BLaER1 (cell line): ENCODE measurements around the gene ADAMTS2.

ENCODE experiments used
- H3K27ac ChIP-seq: shearing (Covaris generic); formaldehyde crosslinking; 2 replicates; pipeline ENCODE4 v1.8.1; 2022
- H3K27me3 ChIP-seq: shearing (Covaris generic); formaldehyde crosslinking; 2 replicates; pipeline ENCODE4 v1.8.1; 2022
- H3K36me3 ChIP-seq: shearing (Covaris generic); formaldehyde crosslinking; 2 replicates; pipeline ENCODE4 v1.8.1; 2022
- H3K4me1 ChIP-seq: shearing (Covaris generic); formaldehyde crosslinking; 2 replicates; pipeline ENCODE4 v1.8.1; 2022
- H3K4me2 ChIP-seq: shearing (Covaris generic); formaldehyde crosslinking; 2 replicates; pipeline ENCODE4 v1.8.1; 2022
- H3K4me3 ChIP-seq: shearing (Covaris generic); formaldehyde crosslinking; 2 replicates; pipeline ENCODE4 v1.8.1; 2022
- H3K9ac ChIP-seq: shearing (Covaris generic); formaldehyde crosslinking; 2 replicates; pipeline ENCODE4 v1.8.1; 2022
- H3K9me3 ChIP-seq: shearing (Covaris generic); formaldehyde crosslinking; 2 replicates; pipeline ENCODE4 v1.8.1; 2022
- H4K20me1 ChIP-seq: shearing (Covaris generic); formaldehyde crosslinking; 2 replicates; pipeline ENCODE4 v1.8.1; 2022
- Cebpa-rat ChIP-seq: shearing (Covaris generic); IDR thresholded peaks from 2 replicates; pipeline ENCODE4 v1.8.1; 2022

ADAMTS2 gene

DNA sequence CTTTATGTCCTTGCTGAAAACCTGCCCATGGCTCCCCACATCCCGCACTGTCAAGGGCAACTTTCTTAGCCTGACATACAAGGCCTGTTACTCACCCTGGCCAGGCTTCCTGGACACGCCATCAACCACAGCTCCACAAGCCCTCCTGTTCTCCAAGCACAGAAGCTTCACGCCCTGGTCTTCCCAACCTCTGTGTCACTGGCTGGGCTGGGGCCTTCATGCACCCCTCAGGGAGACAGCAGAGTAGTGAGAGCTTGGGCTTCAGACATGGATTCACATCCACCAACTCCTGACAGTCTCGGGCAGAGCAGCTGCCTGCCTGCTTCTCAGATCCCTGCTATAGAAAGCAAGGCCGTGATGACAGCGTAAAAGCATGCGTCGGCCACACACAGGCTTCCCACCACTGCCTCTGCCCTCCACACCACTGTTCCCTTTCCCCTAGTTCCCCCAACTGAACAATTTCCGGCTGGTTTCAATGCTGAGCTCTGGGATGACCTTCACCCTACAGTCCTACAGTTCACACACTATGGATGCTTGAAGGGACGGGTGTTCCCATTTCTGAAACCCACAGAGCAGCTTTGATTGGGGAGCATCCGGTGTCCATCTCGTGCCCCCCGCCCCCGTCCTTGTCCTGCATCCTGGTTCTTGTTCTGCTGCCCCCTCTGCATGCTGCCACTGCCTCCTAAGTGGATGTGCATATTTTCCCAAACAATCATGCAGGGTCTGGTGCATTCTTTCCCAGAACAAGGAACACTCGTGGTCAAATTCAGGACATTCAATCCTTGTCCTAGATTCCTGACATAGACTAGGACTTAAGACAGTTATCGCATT is 33.4 kb upstream of the ADAMTS2 start:
- H3K9ac ChIP-seq = no peak overlapping the region
- TF ChIP-seq Cebpa-rat = no peak
- H3K36me3 ChIP-seq = no peaks in the 10 kb centered on the region
- no peaks in the 10 kb centered on the region for H3K9me3 ChIP-seq
- no peaks in the 10 kb centered on the region for H4K20me1 ChIP-seq
- H3K4me2 ChIP-seq = no peak overlapping the region
- H3K4me3 ChIP-seq = no peak overlapping the region
- no peaks in the 10 kb centered on the region for H3K27me3 ChIP-seq
- H3K4me1 ChIP-seq = peaks cover 7% of the 10 kb centered on the region; the same call in 1 of the 2 replicates
- no peak overlapping the region for H3K27ac ChIP-seq

DNA sequence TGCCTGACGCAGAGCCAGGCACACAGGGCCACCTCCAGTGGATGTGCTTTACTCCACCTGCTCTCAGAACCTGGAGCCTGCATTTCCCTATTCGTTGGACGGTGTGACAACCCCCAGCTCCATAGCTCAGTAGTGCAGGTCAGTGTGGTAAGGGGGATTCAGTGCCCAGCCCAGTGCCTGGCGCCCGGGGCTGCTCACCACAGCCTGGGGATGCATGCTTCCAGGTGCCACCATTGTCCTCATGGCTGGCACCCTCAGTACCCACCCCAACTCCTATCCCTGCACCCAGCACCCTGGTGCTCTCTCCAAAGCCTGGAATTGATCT is 32.8 kb upstream of the ADAMTS2 start:
- Histone ChIP-seq H3K27me3 (no peaks in the 10 kb centered on the region), H4K20me1 (no peaks in the 10 kb centered on the region), H3K9ac (no peak overlapping the region), H3K4me1 (peaks cover 7% of the 10 kb centered on the region; the same call in 1 of the 2 replicates), H3K4me2 (no peak overlapping the region), H3K4me3 (no peak overlapping the region), H3K9me3 (no peaks in the 10 kb centered on the region), H3K36me3 (no peaks in the 10 kb centered on the region), H3K27ac (no peak overlapping the region)
- no peak for TF ChIP-seq Cebpa-rat

DNA sequence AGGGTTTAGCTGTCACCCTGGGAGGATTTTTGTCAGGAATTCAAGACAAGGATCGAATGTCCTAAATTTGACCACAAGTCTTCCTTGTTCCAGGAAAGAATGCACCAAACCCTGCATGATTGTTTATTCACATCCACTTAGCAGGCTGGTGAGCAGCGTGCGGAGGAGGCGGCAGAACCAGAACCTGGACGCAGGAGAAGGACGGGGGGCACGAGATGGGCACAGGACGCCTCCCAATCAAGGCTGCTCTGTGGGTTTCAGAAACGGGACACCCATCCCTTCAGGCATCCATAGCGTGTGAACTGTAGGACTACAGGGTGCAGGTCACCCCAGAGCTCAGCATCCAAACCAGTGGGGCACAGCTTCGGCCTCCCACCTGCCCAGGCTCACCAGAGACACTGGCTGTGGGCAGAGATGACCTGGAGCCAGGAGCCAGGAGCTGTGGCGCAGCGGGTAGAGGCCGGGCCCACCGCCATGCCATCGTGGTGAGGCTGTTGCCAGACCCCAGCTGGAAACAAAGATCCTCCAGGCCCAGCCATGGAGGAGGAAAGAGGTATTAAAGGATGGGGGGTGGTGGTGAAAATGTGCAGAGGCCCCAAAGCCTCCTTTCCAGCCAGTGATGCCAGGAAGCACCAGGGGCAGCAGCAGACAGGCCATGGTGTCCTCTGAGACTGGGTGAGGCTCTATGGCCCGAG is 32.3 kb upstream of the ADAMTS2 start:
- Histone ChIP-seq H3K27ac (no peak overlapping the region), H3K4me2 (no peak overlapping the region), H3K9me3 (no peaks in the 10 kb centered on the region), H3K9ac (no peak overlapping the region), H3K36me3 (no peaks in the 10 kb centered on the region), H3K4me1 (peaks cover 7% of the 10 kb centered on the region; the same call in 1 of the 2 replicates), H3K27me3 (no peaks in the 10 kb centered on the region), H3K4me3 (no peak overlapping the region), H4K20me1 (no peaks in the 10 kb centered on the region)
- no peak for TF ChIP-seq Cebpa-rat

DNA sequence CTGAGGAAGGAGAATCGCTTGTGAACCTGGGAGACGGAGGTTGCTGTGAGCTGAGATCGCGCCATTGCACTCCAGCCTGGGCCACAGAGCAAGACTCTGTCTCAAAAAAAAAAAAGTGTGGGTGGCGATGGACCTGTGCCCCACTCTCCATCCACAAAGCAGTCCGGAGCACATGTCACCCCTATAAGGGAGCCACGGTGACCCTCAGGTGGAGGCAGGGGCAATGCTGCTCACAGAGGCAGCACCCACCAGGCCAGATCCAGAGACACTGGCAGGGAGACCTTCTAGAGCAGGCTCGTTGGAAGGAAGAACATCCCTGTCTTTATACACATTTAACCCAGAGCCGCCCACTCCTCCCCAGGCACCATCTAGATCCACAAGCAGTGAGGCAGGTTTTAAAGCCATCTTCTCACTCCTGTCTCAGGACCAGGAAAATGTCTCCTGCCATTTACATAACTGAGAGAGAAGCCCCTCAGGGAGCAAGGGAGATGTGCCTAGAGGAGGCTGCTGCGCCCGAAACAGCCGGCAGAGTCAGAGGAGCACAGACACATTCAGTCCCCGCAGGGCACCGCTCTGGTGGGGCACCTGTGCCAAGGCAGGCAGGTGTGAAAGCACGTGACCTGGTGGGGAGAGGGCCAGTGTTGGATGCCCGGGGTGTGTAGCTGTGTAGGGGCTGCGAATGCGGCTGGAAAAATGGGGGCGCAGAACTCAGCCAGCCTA is 31.6 kb upstream of the ADAMTS2 start:
- peaks cover 7% of the 10 kb centered on the region; the same call in 1 of the 2 replicates for H3K4me1 ChIP-seq
- no peak overlapping the region for H3K27ac ChIP-seq
- H3K9me3 ChIP-seq = no peaks in the 10 kb centered on the region
- H3K36me3 ChIP-seq = no peaks in the 10 kb centered on the region
- no peaks in the 10 kb centered on the region for H4K20me1 ChIP-seq
- no peak overlapping the region for H3K4me3 ChIP-seq
- no peaks in the 10 kb centered on the region for H3K27me3 ChIP-seq
- H3K9ac ChIP-seq = no peak overlapping the region
- no peak overlapping the region for H3K4me2 ChIP-seq
- TF ChIP-seq Cebpa-rat = no peak

DNA sequence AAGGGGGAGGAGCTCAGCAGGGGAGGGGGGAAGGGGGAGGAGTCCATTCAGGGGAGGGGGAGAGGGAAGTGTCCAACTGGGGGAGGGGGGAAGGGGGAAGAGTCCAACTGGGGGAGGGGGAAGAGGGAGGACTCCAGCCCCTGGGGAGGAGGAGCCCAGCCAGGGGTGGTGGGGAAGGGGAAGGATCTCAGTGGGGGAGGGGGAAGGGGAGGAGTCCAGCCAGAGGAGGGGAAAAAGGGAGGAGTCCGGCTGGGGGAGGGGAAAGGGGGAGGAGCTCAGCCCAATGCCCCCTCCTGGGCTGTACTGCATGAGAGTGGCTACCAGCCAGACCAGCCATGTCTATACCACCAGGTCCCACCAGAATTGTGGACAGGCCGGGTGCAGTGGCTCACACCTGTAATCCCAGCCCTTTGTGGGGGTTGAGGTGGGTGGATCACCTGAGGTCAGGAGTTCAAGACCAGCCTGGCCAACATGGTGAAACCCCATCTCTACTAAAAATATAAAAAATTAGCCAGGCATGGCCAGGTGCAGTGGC is 30.6 kb upstream of the ADAMTS2 start:
- no peak for TF ChIP-seq Cebpa-rat

DNA sequence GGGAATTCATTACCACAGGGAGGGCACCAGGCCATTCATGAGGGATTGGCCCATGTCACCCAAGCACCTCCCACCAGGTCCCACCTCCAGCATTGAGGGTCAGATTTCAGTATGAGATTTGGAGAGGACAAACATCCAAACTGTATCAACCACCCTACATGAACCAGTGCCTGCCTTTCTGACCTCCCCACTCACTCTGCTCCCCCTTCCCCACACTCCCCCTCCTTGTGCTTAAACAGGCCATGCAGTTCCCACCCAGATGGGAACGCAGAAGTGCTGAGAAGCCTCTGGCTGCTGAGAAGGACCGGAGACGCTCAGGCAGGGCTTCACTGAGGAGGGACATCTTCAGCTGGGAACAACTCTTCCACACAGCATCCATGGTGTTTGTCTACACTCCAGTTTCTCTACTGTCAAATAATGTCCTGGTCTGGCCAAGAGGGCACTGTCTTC is 30.0 kb upstream of the ADAMTS2 start:
- Histone ChIP-seq H3K27me3 (no peaks in the 10 kb centered on the region), H3K27ac (no peak overlapping the region), H3K4me2 (no peak overlapping the region), H3K4me3 (no peak overlapping the region), H3K9me3 (no peaks in the 10 kb centered on the region), H4K20me1 (no peaks in the 10 kb centered on the region), H3K9ac (no peak overlapping the region), H3K4me1 (peaks cover 7% of the 10 kb centered on the region; the same call in 1 of the 2 replicates), H3K36me3 (no peaks in the 10 kb centered on the region)
- no peak for TF ChIP-seq Cebpa-rat

More for the DNA sequence above, 30.6 kb upstream of the ADAMTS2 start:
- no peaks in the 10 kb centered on the region for H4K20me1 ChIP-seq
- H3K4me3 ChIP-seq = no peak overlapping the region
- no peak overlapping the region for H3K9ac ChIP-seq
- H3K4me1 ChIP-seq = peaks cover 7% of the 10 kb centered on the region; the same call in 1 of the 2 replicates
- H3K36me3 ChIP-seq = no peaks in the 10 kb centered on the region
- H3K27ac ChIP-seq = no peak overlapping the region
- no peaks in the 10 kb centered on the region for H3K9me3 ChIP-seq
- no peak overlapping the region for H3K4me2 ChIP-seq
- H3K27me3 ChIP-seq = no peaks in the 10 kb centered on the region

DNA sequence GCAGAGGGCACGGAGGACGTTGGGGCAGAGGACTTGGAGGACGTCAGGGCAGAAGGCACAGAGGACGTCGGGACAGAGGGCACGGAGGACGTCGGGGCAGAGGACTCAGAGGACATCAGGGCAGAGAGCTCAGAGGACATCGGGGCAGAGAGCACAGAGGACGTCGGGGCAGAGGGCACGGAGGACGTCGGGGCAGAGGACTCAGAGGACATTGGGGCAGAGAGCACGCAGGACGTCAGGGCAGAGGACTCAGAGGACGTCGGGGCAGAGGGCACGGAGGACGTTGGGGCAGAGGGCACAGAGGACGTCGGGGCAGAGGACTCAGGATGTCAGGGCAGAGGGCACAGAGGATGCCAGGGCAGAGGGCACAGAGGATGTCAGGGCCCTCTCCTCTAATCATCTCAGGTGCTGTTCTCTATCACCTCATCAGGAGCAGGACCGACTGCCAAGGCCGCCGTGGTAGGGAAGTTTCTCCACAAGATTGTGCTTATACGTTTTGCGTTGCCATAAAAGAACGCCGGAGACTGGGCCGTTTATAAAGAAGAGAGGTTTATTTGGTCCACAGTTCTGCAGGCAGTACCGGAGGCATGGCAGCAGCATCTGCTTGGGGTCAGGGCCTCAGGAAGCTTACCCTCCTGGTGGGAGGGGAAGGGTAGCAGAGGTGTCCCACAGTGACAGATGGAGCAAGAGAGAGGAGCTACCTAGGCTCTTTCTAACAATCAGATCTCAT is 29.4 kb upstream of the ADAMTS2 start:
- H3K27ac ChIP-seq = no peak overlapping the region
- no peak overlapping the region for H3K4me2 ChIP-seq
- no peaks in the 10 kb centered on the region for H3K9me3 ChIP-seq
- no peaks in the 10 kb centered on the region for H3K36me3 ChIP-seq
- H3K4me3 ChIP-seq = no peak overlapping the region
- no peaks in the 10 kb centered on the region for H4K20me1 ChIP-seq
- H3K9ac ChIP-seq = no peak overlapping the region
- no peak for TF ChIP-seq Cebpa-rat
- no peaks in the 10 kb centered on the region for H3K27me3 ChIP-seq
- H3K4me1 ChIP-seq = peaks cover 7% of the 10 kb centered on the region; the same call in 1 of the 2 replicates

DNA sequence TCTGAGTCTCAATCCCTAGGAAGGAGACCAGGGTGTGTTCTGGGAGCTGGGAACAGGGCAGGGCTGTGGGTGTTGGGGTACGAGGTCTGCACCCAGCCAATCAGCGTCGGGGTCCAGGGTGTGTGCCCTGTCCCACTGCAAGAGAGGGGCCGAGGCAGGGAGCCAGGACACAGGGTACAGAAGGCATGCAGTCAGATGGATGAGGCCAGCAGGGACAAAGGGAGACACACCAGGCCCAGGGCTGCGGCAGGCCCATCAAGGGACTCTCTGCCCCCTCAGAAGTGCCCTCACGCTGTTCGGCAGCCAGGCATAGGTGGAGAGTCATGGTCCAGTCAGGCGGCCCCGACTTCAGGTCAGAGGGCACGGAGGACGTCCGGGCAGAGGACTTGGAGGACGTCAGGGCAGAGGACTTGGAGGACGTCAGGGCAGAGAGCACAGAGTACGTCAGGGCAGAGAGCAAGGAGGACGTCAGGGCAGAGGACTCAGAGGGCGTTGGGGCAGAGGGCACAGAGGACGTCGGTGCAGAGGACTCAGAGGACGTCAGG is 28.8 kb upstream of the ADAMTS2 start:
- H3K9ac ChIP-seq = no peak overlapping the region
- peaks cover 7% of the 10 kb centered on the region; the same call in 1 of the 2 replicates for H3K4me1 ChIP-seq
- H3K9me3 ChIP-seq = no peaks in the 10 kb centered on the region
- no peak overlapping the region for H3K27ac ChIP-seq
- TF ChIP-seq Cebpa-rat = no peak
- no peaks in the 10 kb centered on the region for H3K36me3 ChIP-seq
- H4K20me1 ChIP-seq = no peaks in the 10 kb centered on the region
- H3K27me3 ChIP-seq = no peaks in the 10 kb centered on the region
- H3K4me2 ChIP-seq = no peak overlapping the region
- no peak overlapping the region for H3K4me3 ChIP-seq
